WTC11 (cell line): ENCODE measurements around the gene HTR7.

Source experiments
- ATF2 ChIP-seq: sonication (generic); formaldehyde crosslinking; IDR thresholded peaks from 2 replicates; pipeline ENCODE4 v1.8.1; 2022; ENCODE audit warnings: low read depth, missing genetic modification reagents, borderline replicate concordance
- ATF3 ChIP-seq: sonication (generic); formaldehyde crosslinking; conservative IDR thresholded peaks from 2 replicates; pipeline ENCODE4 v1.8.1; 2022; ENCODE audit warnings: mild to moderate bottlenecking, missing genetic modification reagents
- CTCF ChIP-seq: fragments of 200-600 bp; IDR thresholded peaks from 2 replicates; pipeline ENCODE4 v1.8.0; 2022; ENCODE audit warnings: antibody characterized with exemption
- ETV6 ChIP-seq: sonication (generic); formaldehyde crosslinking; IDR thresholded peaks from 2 replicates; pipeline ENCODE4 v1.8.1; 2022; ENCODE audit warnings: mild to moderate bottlenecking, missing genetic modification reagents
- IRF2 ChIP-seq: sonication (generic); formaldehyde crosslinking; IDR thresholded peaks from 2 replicates; pipeline ENCODE4 v1.8.0; 2022; ENCODE audit warnings: low read depth, missing genetic modification reagents, borderline replicate concordance
- MAX ChIP-seq: sonication (generic); formaldehyde crosslinking; IDR thresholded peaks from 2 replicates; pipeline ENCODE4 v1.8.0; 2022; ENCODE audit warnings: mild to moderate bottlenecking, missing genetic modification reagents

- no peak for TF ChIP-seq ATF2 (CRISPR knock-in tag)
- no peak for TF ChIP-seq CTCF
- no peak for TF ChIP-seq MAX (CRISPR knock-in tag)
- TF ChIP-seq ATF3 (CRISPR knock-in tag): no peak
- no peak for TF ChIP-seq IRF2 (CRISPR knock-in tag)
- TF ChIP-seq ETV6 (CRISPR knock-in tag): no peak
Measured at GRCh38 chr10:90745565-90745964, 112.3 kb downstream of the HTR7 start.
